Parathyroid adenoma (tissue), 2 donors: Measurements from ENCODE around the gene EPHB1.

ENCODE experiments used
- H2AFZ ChIP-seq: fragments of 300-600 bp; sonication (generic); one replicate; pipeline ENCODE4 v1.7.0; 2017; ENCODE audit warnings: antibody characterized with exemption, mild to moderate bottlenecking
- H3K27ac ChIP-seq: fragments of 300-600 bp; sonication (generic); one replicate; pipeline ENCODE4 v1.7.0; 2017
- H3K27me3 ChIP-seq: fragments of 300-600 bp; sonication (generic); one replicate; pipeline ENCODE4 v1.7.0; 2017; ENCODE audit warnings: low read length; ENCODE audit not compliant: control insufficient read depth, insufficient read depth
- H3K36me3 ChIP-seq: fragments of 300-600 bp; sonication (generic); one replicate; pipeline ENCODE4 v1.7.0; 2017; ENCODE audit warnings: low read length; ENCODE audit not compliant: control insufficient read depth, insufficient read depth
- H3K4me1 ChIP-seq: fragments of 300-600 bp; sonication (generic); one replicate; pipeline ENCODE4 v1.7.0; 2017; ENCODE audit warnings: control low read depth
- H3K4me2 ChIP-seq: fragments of 300-600 bp; sonication (generic); one replicate; pipeline ENCODE4 v1.7.0; 2017; ENCODE audit warnings: low read length
- H3K4me3 ChIP-seq: fragments of 300-600 bp; sonication (generic); one replicate; pipeline ENCODE4 v1.7.0; 2017; ENCODE audit warnings: low read depth, low read length
- H3K79me2 ChIP-seq: fragments of 300-600 bp; sonication (generic); one replicate; pipeline ENCODE4 v1.7.0; 2017; ENCODE audit warnings: control low read depth
- H3K9ac ChIP-seq: fragments of 300-600 bp; sonication (generic); one replicate; pipeline ENCODE4 v1.7.0; 2017; ENCODE audit warnings: mild to moderate bottlenecking
- H3K9me3 ChIP-seq: fragments of 300-600 bp; sonication (generic); one replicate; pipeline ENCODE4 v1.7.0; 2017; ENCODE audit warnings: low read length; ENCODE audit not compliant: control insufficient read depth
- TF ChIP-seq, protein P1 (sequence below): fragments of 300-600 bp; sonication (generic); IDR thresholded peaks from one replicate; pipeline ENCODE4 v1.7.0; 2017; ENCODE audit warnings: antibody characterized with exemption, mild to moderate bottlenecking
- donor health status: primary hyperparathyroidism.

The EPHB1 gene

DNA sequence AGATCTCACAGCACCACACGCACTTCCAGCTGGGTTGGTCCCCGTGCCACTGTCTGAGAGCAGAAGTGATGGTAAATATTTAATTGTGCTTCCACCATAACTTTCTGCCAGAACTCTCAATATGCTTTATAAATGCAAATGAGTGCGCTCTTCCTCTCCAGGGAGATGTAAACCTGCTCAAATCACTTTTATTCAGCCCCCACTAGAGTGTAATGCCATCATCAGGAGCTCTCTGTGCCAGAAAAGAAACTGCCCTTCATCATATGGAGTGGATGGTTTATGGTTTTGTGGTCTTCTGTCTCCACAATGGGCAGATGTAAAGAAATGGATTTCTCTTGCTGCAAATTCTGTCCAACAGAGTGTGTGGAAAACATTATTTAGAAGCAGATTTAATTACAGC, 127.0 kb downstream of the EPHB1 start:
- no peaks in the 10 kb centered on the region for H3K79me2 ChIP-seq

DNA sequence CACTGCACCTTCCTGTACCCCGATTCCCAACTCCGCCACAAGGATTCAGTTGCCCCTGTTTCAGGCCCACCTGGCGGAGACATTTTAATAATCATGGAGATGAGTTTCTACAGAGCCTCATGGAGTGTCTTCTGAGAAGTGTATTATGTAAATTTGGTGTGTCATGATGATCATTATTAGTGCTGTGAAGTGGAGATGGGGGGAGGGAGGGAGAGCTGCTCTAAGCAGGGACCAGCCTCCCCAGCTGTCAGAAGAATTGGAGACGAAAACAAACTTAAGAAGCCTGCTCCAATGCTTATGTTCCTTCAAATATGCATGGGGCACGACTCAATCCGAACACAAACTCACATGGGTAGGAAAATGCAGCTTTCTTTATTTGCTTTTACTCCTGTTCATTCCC, 127.8 kb downstream of the EPHB1 start:
- Histone ChIP-seq H3K4me1 (no peaks in the 10 kb centered on the region), H3K36me3 (peaks cover 2% of the 10 kb centered on the region), H2AFZ (no peak overlapping the region), H3K79me2 (no peaks in the 10 kb centered on the region), H3K9ac (no peak overlapping the region), H3K4me2 (no peak overlapping the region), H3K27me3 (no peaks in the 10 kb centered on the region), H3K9me3 (no peaks in the 10 kb centered on the region), H3K4me3 (no peak overlapping the region), H3K27ac (no peak overlapping the region)
- TF ChIP-seq, protein P1, sequence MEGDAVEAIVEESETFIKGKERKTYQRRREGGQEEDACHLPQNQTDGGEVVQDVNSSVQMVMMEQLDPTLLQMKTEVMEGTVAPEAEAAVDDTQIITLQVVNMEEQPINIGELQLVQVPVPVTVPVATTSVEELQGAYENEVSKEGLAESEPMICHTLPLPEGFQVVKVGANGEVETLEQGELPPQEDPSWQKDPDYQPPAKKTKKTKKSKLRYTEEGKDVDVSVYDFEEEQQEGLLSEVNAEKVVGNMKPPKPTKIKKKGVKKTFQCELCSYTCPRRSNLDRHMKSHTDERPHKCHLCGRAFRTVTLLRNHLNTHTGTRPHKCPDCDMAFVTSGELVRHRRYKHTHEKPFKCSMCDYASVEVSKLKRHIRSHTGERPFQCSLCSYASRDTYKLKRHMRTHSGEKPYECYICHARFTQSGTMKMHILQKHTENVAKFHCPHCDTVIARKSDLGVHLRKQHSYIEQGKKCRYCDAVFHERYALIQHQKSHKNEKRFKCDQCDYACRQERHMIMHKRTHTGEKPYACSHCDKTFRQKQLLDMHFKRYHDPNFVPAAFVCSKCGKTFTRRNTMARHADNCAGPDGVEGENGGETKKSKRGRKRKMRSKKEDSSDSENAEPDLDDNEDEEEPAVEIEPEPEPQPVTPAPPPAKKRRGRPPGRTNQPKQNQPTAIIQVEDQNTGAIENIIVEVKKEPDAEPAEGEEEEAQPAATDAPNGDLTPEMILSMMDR = no peak

More for the DNA sequence above, 127.0 kb downstream of the EPHB1 start:
- no peak overlapping the region for H2AFZ ChIP-seq
- no peaks in the 10 kb centered on the region for H3K9me3 ChIP-seq
- no peak overlapping the region for H3K4me3 ChIP-seq
- no peak overlapping the region for H3K4me2 ChIP-seq
- no peaks in the 10 kb centered on the region for H3K4me1 ChIP-seq
- no peak overlapping the region for H3K9ac ChIP-seq
- H3K27ac ChIP-seq = no peak overlapping the region
- H3K36me3 ChIP-seq = peaks cover 2% of the 10 kb centered on the region
- no peaks in the 10 kb centered on the region for H3K27me3 ChIP-seq
- TF ChIP-seq, protein P1 = no peak

DNA sequence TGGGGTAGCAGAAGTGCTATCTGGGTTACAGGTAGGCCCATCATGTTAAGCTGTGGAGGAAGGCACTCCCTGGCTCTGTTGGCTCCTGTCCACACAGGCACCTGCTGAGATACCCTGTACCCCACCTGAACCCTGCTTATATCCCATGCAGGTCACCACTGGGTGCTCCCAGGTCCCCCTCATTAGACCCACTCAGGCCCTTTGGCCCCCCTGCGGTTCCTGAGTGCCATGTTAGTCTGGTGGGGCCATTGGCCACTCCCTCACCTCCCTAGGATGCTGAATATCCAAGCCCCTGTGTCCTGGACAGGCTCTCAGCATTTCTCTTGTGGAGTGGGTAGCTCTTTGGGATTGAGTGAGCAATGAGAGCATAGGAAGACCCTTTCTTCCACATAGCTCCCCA, 128.2 kb downstream of the EPHB1 start:
- TF ChIP-seq, protein P1 = no peak
- H3K4me1 ChIP-seq = no peaks in the 10 kb centered on the region
- H3K36me3 ChIP-seq = peaks cover 2% of the 10 kb centered on the region
- no peaks in the 10 kb centered on the region for H3K27me3 ChIP-seq
- no peak overlapping the region for H3K27ac ChIP-seq
- no peak overlapping the region for H3K4me3 ChIP-seq
- no peak overlapping the region for H3K9ac ChIP-seq
- no peak overlapping the region for H3K4me2 ChIP-seq
- H2AFZ ChIP-seq = no peak overlapping the region
- H3K9me3 ChIP-seq = no peaks in the 10 kb centered on the region
- H3K79me2 ChIP-seq = no peaks in the 10 kb centered on the region

- TF ChIP-seq, protein P1 = no peak
- no peak overlapping the region for H3K27ac ChIP-seq
Measured at GRCh38 chr3:134927599-134927998, 132.5 kb downstream of the EPHB1 start.

GRCh38 chr3:134928392-134928791, 133.3 kb downstream of the EPHB1 start:
- Histone ChIP-seq H3K27me3 (no peaks in the 10 kb centered on the region), H2AFZ (no peak overlapping the region), H3K4me3 (no peak overlapping the region), H3K4me1 (peaks cover 5% of the 10 kb centered on the region), H3K9ac (no peak overlapping the region), H3K4me2 (no peak overlapping the region), H3K36me3 (peaks cover 2% of the 10 kb centered on the region), H3K27ac (no peak overlapping the region), H3K9me3 (no peaks in the 10 kb centered on the region), H3K79me2 (no peaks in the 10 kb centered on the region)
- TF ChIP-seq, protein P1 = no peak

More at GRCh38 chr3:134927599-134927998, 132.5 kb downstream of the EPHB1 start:
- no peaks in the 10 kb centered on the region for H3K9me3 ChIP-seq
- H3K4me2 ChIP-seq = no peak overlapping the region
- H3K9ac ChIP-seq = no peak overlapping the region
- H3K4me3 ChIP-seq = no peak overlapping the region
- peaks cover 2% of the 10 kb centered on the region for H3K36me3 ChIP-seq
- H3K4me1 ChIP-seq = peaks cover 5% of the 10 kb centered on the region
- H3K79me2 ChIP-seq = no peaks in the 10 kb centered on the region
- no peaks in the 10 kb centered on the region for H3K27me3 ChIP-seq
- H2AFZ ChIP-seq = no peak overlapping the region
